ENCODE data around the gene RMRP. TPM values are rescaled to one million over a fixed set of nuclear protein-coding genes. Genes with fewer than 3 reads are reported as not detected.

The RMRP gene
- total RNA-seq, 1 experiment from 2014 or later, result 36,790 TPM

DNA sequence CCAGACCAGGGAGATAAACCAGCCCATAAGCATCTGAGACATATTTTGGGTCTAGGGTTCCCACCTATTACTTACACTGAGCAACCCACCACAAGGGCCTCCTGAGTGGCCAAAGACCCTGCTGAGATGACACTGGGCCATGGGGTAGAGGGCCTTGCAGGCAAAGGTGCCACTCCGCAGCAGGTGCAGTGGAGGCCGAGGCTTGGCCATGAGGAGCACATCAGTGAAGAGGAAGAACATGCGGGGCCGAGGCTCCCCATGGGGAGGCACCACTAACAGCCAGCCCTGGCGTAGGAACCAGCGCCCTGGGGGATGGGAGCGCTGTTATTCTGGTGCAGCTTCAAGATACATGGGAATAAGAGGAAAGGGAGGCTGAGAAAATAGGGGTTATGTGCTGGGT lies 4.6 kb upstream of the RMRP start:
- Histone ChIP-seq H3K27me3 (ENCODE audit: low read length) (no peaks in the 10 kb centered on the region), H3K4me2 (ENCODE audit: low read length) (no peak overlapping the region), H3K9me2 (replicated peaks; ENCODE audit: low read length) (no peaks in the 10 kb centered on the region), H3K79me2 (ENCODE audit: low read length) (peaks cover 40% of the 10 kb centered on the region), H3K27ac (ENCODE audit: low read length) (no peak overlapping the region), H3K4me3 (ENCODE audit: low read length) (no peak overlapping the region), H3F3A (ENCODE audit: low read length, unreplicated experiment) (peaks cover 7% of the 10 kb centered on the region), H2AFZ (ENCODE audit: low read length) (no peak overlapping the region), H3K9ac (ENCODE audit: low read length) (no peak overlapping the region), H4K20me1 (ENCODE audit: low read length) (no peaks in the 10 kb centered on the region), H3K9me3 (ENCODE audit: low read length) (no peaks in the 10 kb centered on the region), H3K36me3 (ENCODE audit: low read depth, low read length) (peaks cover 20% of the 10 kb centered on the region), H3K4me1 (ENCODE audit: insufficient read depth, low read length) (peaks cover 43% of the 10 kb centered on the region)
- no TSS peak for BruUV-seq (replicated peaks)
- ChIA-PET POLR2A (ENCODE audit: unreplicated experiment) (no interaction called here), CTCF (no interaction called here)
- ATAC-seq (no peak), DNase-seq (no peak)
- intact Hi-C loops (cut with micrococcal nuclease), result no loop called here
- TF ChIP-seq, protein P1, sequence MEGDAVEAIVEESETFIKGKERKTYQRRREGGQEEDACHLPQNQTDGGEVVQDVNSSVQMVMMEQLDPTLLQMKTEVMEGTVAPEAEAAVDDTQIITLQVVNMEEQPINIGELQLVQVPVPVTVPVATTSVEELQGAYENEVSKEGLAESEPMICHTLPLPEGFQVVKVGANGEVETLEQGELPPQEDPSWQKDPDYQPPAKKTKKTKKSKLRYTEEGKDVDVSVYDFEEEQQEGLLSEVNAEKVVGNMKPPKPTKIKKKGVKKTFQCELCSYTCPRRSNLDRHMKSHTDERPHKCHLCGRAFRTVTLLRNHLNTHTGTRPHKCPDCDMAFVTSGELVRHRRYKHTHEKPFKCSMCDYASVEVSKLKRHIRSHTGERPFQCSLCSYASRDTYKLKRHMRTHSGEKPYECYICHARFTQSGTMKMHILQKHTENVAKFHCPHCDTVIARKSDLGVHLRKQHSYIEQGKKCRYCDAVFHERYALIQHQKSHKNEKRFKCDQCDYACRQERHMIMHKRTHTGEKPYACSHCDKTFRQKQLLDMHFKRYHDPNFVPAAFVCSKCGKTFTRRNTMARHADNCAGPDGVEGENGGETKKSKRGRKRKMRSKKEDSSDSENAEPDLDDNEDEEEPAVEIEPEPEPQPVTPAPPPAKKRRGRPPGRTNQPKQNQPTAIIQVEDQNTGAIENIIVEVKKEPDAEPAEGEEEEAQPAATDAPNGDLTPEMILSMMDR (conservative IDR thresholded peaks at IDR 0.05; ENCODE audit: low read depth, low read length), result no peak
- no peak for TF ChIP-seq EZH2 (IDR thresholded peaks at IDR 0.05; ENCODE audit: low read length, unreplicated experiment)
- TF ChIP-seq EZH2phosphoT487 (IDR thresholded peaks at IDR 0.05; ENCODE audit: borderline replicate concordance, low read length), result no peak

DNA sequence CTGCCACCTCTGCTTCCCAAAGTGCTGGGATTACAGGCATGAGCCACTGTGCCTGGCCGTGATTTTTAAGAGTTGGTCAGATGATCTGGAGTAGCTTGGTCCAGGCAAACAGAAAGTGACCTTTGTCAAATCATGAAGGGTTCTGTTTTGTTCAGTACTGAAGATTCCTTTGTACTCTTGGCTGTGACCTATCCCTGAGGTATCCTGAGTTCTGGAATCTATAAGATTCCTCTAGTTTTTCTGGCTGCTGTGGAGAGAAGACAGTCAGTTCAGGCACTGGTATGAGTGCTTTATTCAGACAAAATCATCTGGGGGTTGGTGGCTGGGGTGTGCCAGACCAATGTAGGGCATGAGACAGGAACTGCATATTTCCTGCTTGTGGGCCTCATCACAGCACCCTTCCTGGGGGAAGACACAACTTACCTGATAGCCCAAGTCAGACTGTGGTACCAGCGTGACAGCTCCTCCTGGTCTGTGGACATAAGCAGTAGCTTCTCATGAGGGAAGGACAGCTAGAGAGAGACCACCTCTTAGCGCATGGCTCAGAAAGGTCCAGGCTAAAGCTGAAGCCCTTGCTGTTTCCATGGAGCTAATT lies 4.0 kb upstream of the RMRP start:
- H3K4me1 ChIP-seq (ENCODE audit: insufficient read depth, low read length), result peaks cover 47% of the 10 kb centered on the region
- H3K4me2 ChIP-seq (ENCODE audit: low read length), result no peak overlapping the region
- H3K27ac ChIP-seq (ENCODE audit: low read length), result no peak overlapping the region

More for the DNA sequence above, 4.0 kb upstream of the RMRP start:
- no peak overlapping the region for H3K4me3 ChIP-seq (ENCODE audit: low read length)
- ATAC-seq (no peak), DNase-seq (no peak)
- peaks cover 20% of the 10 kb centered on the region for H3K36me3 ChIP-seq (ENCODE audit: low read depth, low read length)
- H3K9ac ChIP-seq (ENCODE audit: low read length), result no peak overlapping the region
- no peaks in the 10 kb centered on the region for H4K20me1 ChIP-seq (ENCODE audit: low read length)
- no peak overlapping the region for H2AFZ ChIP-seq (ENCODE audit: low read length)
- CTCF ChIA-PET, result interaction anchor here (0.5 to 1.1 kb wide), 3 partner anchors 30 to 70 kb away, joined by 3 to 8 read pairs (median 8); partner anchors contain the start of genes CREB3 and TLN1
- H3K9me3 ChIP-seq (ENCODE audit: low read length), result no peaks in the 10 kb centered on the region
- BruUV-seq (replicated peaks), result no TSS peak
- intact Hi-C loops (cut with micrococcal nuclease), result no loop called here
- H3K79me2 ChIP-seq (ENCODE audit: low read length), result peaks cover 40% of the 10 kb centered on the region
- TF ChIP-seq EZH2phosphoT487 (IDR thresholded peaks at IDR 0.05; ENCODE audit: borderline replicate concordance, low read length) (no peak), EZH2 (IDR thresholded peaks at IDR 0.05; ENCODE audit: low read length, unreplicated experiment) (no peak)
- TF ChIP-seq, protein P1 (conservative IDR thresholded peaks at IDR 0.05; ENCODE audit: low read depth, low read length), result no peak
- POLR2A ChIA-PET (ENCODE audit: unreplicated experiment), result interaction anchor here (0.7 kb wide), 2 partner anchors 70 to 84 kb away, joined by 5 read pairs; partner anchors contain the start of genes CREB3 and TLN1
- H3K27me3 ChIP-seq (ENCODE audit: low read length), result no peaks in the 10 kb centered on the region
- peaks cover 7% of the 10 kb centered on the region for H3F3A ChIP-seq (ENCODE audit: low read length, unreplicated experiment)
- H3K9me2 ChIP-seq (replicated peaks; ENCODE audit: low read length), result no peaks in the 10 kb centered on the region
